Measurements from ENCODE around the gene GOLPH3L. TPM values are rescaled to one million over a fixed set of nuclear protein-coding genes. Genes with fewer than 3 reads are reported as not detected.

The GOLPH3L gene
- total and polyA plus RNA-seq, 2 donors (not counting 1 experiment from before 2014, with no cell fraction given) = 7.4 to 25.3 TPM

DNA sequence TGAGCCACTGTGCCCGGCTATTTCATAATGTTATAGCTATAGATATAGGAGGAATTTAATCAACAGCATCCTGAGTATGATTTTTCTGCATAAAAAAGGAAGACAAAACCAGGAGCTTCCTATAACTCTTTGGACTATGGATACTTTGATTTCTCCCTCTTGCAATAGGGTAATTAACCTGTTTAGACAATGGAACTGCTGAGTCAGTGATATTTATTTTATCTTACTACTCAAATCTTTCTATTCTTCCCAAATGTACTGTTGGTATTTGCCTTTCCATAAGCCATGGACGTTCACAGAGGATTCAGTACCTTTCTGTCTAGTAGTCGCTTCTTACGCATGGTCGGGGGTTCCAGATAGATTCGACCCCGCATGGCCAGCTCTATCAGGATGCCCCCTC lies 33.6 kb downstream of the GOLPH3L start:
- ATAC-seq (ENCODE audit: low read depth) = no peak
- Mint-ChIP-seq H3K4me3 (no peak overlapping the region), H3K9me3 (ENCODE audit: insufficient read depth) (no peaks in the 10 kb centered on the region), H3K27ac (no peak overlapping the region), H3K27me3 (no peaks in the 10 kb centered on the region), H3K4me1 (peaks cover 6% of the 10 kb centered on the region)
- Histone ChIP-seq H3K4me3 (ENCODE audit: control extremely low read depth in 1 of 5, extremely low read depth in 1 of 5, insufficient read depth in 1 of 5, low read depth in 2 of 5, low read length in 4 of 5) (no peak overlapping the region), H3K9ac (ENCODE audit: low read length) (no peak overlapping the region), H3K9me3 (ENCODE audit: control extremely low read depth in 1 of 3, control insufficient read depth in 2 of 3, insufficient read depth in 1 of 3, low read length in 2 of 3) (no peaks in the 10 kb centered on the region), H3K27ac (ENCODE audit: low read length in 2 of 2) (no peak overlapping the region), H3K79me2 (ENCODE audit: control insufficient read depth, insufficient read depth, low read length) (no peaks in the 10 kb centered on the region), H2AFZ (ENCODE audit: insufficient read depth, low read depth, low read length, poor library complexity, severe bottlenecking) (no peak overlapping the region), H3K4me1 (ENCODE audit: control insufficient read depth in 2 of 2, insufficient read depth in 2 of 2, low read length in 2 of 2) (no peaks in the 10 kb centered on the region), H3K36me3 (replicated peaks in 1 of 2; ENCODE audit: control extremely low read depth in 1 of 2, control insufficient read depth in 1 of 2, extremely low read depth in 1 of 2, insufficient read depth in 2 of 2, low read length in 1 of 2) (peaks cover 6 to 15% of the 10 kb centered on the region in 2 experiments), H3K4me2 (replicated peaks; ENCODE audit: low read depth, low read length, poor library complexity, severe bottlenecking) (no peak overlapping the region), H4K20me1 (ENCODE audit: control insufficient read depth, insufficient read depth, low read length, poor library complexity, severe bottlenecking) (no peaks in the 10 kb centered on the region), H3K27me3 (replicated peaks in 1 of 4; ENCODE audit: control extremely low read depth in 1 of 4, control insufficient read depth in 3 of 4, insufficient read depth in 4 of 4, low read length in 3 of 4) (no peaks in the 10 kb centered on the region)
- ChIA-PET CTCF (no interaction called here), POLR2A (no interaction called here)
- intact Hi-C loops (cut with micrococcal nuclease) = no loop called here
- 96% methylated on average over 3 of the region's 7 CpGs for WGBS (ENCODE audit: insufficient coverage)
- DNase-seq = no peak
- TF ChIP-seq, protein P1, sequence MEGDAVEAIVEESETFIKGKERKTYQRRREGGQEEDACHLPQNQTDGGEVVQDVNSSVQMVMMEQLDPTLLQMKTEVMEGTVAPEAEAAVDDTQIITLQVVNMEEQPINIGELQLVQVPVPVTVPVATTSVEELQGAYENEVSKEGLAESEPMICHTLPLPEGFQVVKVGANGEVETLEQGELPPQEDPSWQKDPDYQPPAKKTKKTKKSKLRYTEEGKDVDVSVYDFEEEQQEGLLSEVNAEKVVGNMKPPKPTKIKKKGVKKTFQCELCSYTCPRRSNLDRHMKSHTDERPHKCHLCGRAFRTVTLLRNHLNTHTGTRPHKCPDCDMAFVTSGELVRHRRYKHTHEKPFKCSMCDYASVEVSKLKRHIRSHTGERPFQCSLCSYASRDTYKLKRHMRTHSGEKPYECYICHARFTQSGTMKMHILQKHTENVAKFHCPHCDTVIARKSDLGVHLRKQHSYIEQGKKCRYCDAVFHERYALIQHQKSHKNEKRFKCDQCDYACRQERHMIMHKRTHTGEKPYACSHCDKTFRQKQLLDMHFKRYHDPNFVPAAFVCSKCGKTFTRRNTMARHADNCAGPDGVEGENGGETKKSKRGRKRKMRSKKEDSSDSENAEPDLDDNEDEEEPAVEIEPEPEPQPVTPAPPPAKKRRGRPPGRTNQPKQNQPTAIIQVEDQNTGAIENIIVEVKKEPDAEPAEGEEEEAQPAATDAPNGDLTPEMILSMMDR (IDR thresholded peaks at IDR 0.05) = no peak
- TF ChIP-seq EZH2 (IDR thresholded peaks at IDR 0.05; ENCODE audit: borderline replicate concordance, insufficient read depth, low read depth, low read length, poor library complexity, severe bottlenecking) = no peak

DNA sequence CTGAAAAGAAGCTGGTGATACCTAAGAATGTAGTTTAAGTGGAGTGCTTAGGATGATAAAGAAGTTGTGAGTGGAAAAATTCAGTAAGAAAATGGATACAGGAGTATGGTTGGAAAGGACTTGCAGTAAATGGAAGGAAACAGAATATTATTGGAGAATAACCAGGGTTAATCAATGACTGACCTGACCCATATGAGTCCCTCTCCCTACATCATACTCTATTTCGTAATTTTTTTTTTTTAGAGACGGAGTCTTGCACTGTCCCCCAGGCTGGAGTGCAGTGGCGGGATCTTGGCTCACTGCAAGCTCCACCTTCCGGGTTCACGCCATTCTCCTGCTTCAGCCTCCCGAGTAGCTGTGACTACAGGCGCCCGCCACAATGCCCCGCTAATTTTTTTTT lies 34.1 kb downstream of the GOLPH3L start:
- H3K79me2 ChIP-seq (ENCODE audit: control insufficient read depth, insufficient read depth, low read length) = no peaks in the 10 kb centered on the region
- CTCF ChIA-PET = interaction anchor here (0.6 kb wide), 1 partner anchor 149 kb away, joined by 3 read pairs; no protein-coding TSS in a partner anchor
- H3K4me1 ChIP-seq (ENCODE audit: control insufficient read depth in 2 of 2, insufficient read depth in 2 of 2, low read length in 2 of 2) = no peaks in the 10 kb centered on the region
- intact Hi-C loops (cut with micrococcal nuclease) = no loop called here
- Mint-ChIP-seq H3K4me1 (peaks cover 6% of the 10 kb centered on the region), H3K27me3 (no peaks in the 10 kb centered on the region), H3K9me3 (ENCODE audit: insufficient read depth) (no peaks in the 10 kb centered on the region), H3K27ac (no peak overlapping the region), H3K4me3 (no peak overlapping the region)
- no peak overlapping the region for H3K4me3 ChIP-seq (ENCODE audit: control extremely low read depth in 1 of 5, extremely low read depth in 1 of 5, insufficient read depth in 1 of 5, low read depth in 2 of 5, low read length in 4 of 5)
- H3K4me2 ChIP-seq (replicated peaks; ENCODE audit: low read depth, low read length, poor library complexity, severe bottlenecking) = no peak overlapping the region
- no peaks in the 10 kb centered on the region for H4K20me1 ChIP-seq (ENCODE audit: control insufficient read depth, insufficient read depth, low read length, poor library complexity, severe bottlenecking)
- POLR2A ChIA-PET = no interaction called here
- DNase-seq (no peak), ATAC-seq (ENCODE audit: low read depth) (no peak)
- no peaks in the 10 kb centered on the region for H3K9me3 ChIP-seq (ENCODE audit: control extremely low read depth in 1 of 3, control insufficient read depth in 2 of 3, insufficient read depth in 1 of 3, low read length in 2 of 3)
- WGBS (ENCODE audit: insufficient coverage) = 98% methylated on average over 8 of the region's 9 CpGs
- no peak overlapping the region for H3K9ac ChIP-seq (ENCODE audit: low read length)
- H2AFZ ChIP-seq (ENCODE audit: insufficient read depth, low read depth, low read length, poor library complexity, severe bottlenecking) = no peak overlapping the region
- TF ChIP-seq EZH2 (IDR thresholded peaks at IDR 0.05; ENCODE audit: borderline replicate concordance, insufficient read depth, low read depth, low read length, poor library complexity, severe bottlenecking) = no peak
- TF ChIP-seq, protein P1 (IDR thresholded peaks at IDR 0.05) = no peak
- no peaks in the 10 kb centered on the region for H3K27me3 ChIP-seq (replicated peaks in 1 of 4; ENCODE audit: control extremely low read depth in 1 of 4, control insufficient read depth in 3 of 4, insufficient read depth in 4 of 4, low read length in 3 of 4)
- H3K27ac ChIP-seq (ENCODE audit: low read length in 2 of 2) = no peak overlapping the region
- H3K36me3 ChIP-seq (replicated peaks in 1 of 2; ENCODE audit: control extremely low read depth in 1 of 2, control insufficient read depth in 1 of 2, extremely low read depth in 1 of 2, insufficient read depth in 2 of 2, low read length in 1 of 2) = peaks cover 6 to 18% of the 10 kb centered on the region in 2 experiments
